Endothelial cell of umbilical vein (primary cell): ENCODE results near the gene ZNF160. TPM values are rescaled to one million over a fixed set of nuclear protein-coding genes. Genes with fewer than 3 reads are reported as not detected.
"Not testable (repeated sequence)": the region's sequence is repeated elsewhere in the genome, so short reads cannot be mapped to it uniquely, and the experiment has no call there.

Experiments used
- BruUV-seq: library from RNA; stranded (reverse); fragments of 400-500 nt; replicated peaks from 2 replicates; lab custom pipeline; 2021; lab: Mats Ljungman, UMichigan
- CTCF ChIA-PET: fragments of 300-600, 350-600 bp; sonication (Branson Sonifier 250); formaldehyde crosslinking; loops from one replicate; lab custom pipeline; 2021; ENCODE audit warnings: antibody characterized with exemption, inconsistent platforms; lab: Charles Lee
- POLR2A ChIA-PET: fragments of 300-600, 350-600 bp; sonication (Branson Sonifier 250); formaldehyde crosslinking; loops from one replicate; lab custom pipeline; 2021; ENCODE audit warnings: antibody characterized with exemption, inconsistent platforms; lab: Charles Lee
- DNase-seq: peaks from one replicate; pipeline ENCODE4 v3.0.0-alpha.2; 2011; ENCODE audit warnings: low read depth, low spot score
- FAIRE-seq: peaks from 2 replicates; lab custom pipeline; 2011; peaks lifted over from hg19 to GRCh38; lab: Jason Lieb, UNC
- H2AFZ ChIP-seq: 2 replicates; pipeline ENCODE4 v1.6.0; 2012; ENCODE audit warnings: low read depth, low read length, control low read depth, inconsistent platforms
- H3K27ac ChIP-seq: 2 replicates; pipeline ENCODE4 v1.5.1; 2011; ENCODE audit warnings: low read depth, mild to moderate bottlenecking, control low read depth, low read length, moderate library complexity; ENCODE audit not compliant: insufficient read depth
- H3K27me3 ChIP-seq, 2 experiments: 2 replicates each; pipeline versions ENCODE4 v1.6.0 to v1.6.1; 2011; ENCODE audit warnings: low read length in 2 of 2, mixed read lengths in 1 of 2; ENCODE audit not compliant: control insufficient read depth in 2 of 2, insufficient read depth in 2 of 2
- H3K36me3 ChIP-seq, 2 experiments: 2 replicates in 1 of 2; 3 replicates in 1 of 2; pipeline ENCODE4 v1.5.1; 2011; ENCODE audit warnings: low read length in 2 of 2, mild to moderate bottlenecking in 1 of 2, moderate library complexity in 1 of 2; ENCODE audit not compliant: control insufficient read depth in 2 of 2, insufficient read depth in 2 of 2; ENCODE audit errors: extremely low read depth in 1 of 2
- H3K4me1 ChIP-seq: 3 replicates; pipeline ENCODE4 v1.5.1; 2011; ENCODE audit warnings: mild to moderate bottlenecking, low read length; ENCODE audit not compliant: control insufficient read depth, insufficient read depth; ENCODE audit errors: extremely low read depth
- H3K4me2 ChIP-seq: 2 replicates; pipeline ENCODE4 v1.6.1; 2011; ENCODE audit warnings: low read length, control low read depth, mixed read lengths; ENCODE audit not compliant: insufficient read depth
- H3K4me3 ChIP-seq, 3 experiments: fragments of 200-600 bp in 1 of 3; sonication (generic), shearing (Covaris generic) in 1 of 3; replicated peaks in 1 of 3; 2 replicates each; pipeline ENCODE4 v1.5.1; 2011 to 2016; ENCODE audit warnings: control low read depth in 3 of 3, low read length in 3 of 3, mild to moderate bottlenecking in 2 of 3, inconsistent platforms in 1 of 3, low read depth in 1 of 3, moderate library complexity in 1 of 3; ENCODE audit not compliant: insufficient read depth in 1 of 3
- H3K79me2 ChIP-seq: 2 replicates; pipeline ENCODE4 v1.6.0; 2012; ENCODE audit warnings: low read length, inconsistent platforms; ENCODE audit not compliant: control insufficient read depth, insufficient read depth
- H3K9ac ChIP-seq: replicated peaks from 2 replicates; pipeline ENCODE3; 2011; ENCODE audit warnings: low read length, control low read depth; ENCODE audit not compliant: insufficient read depth; ENCODE audit errors: extremely low read depth
- H3K9me1 ChIP-seq: replicated peaks from 3 replicates; pipeline ENCODE4 v1.6.0; 2011; ENCODE audit warnings: mild to moderate bottlenecking, low read length; ENCODE audit not compliant: control insufficient read depth, insufficient read depth; ENCODE audit errors: extremely low read depth
- H3K9me3 ChIP-seq: replicated peaks from 2 replicates; pipeline ENCODE4 v1.5.1; 2012; ENCODE audit warnings: low read length, inconsistent platforms; ENCODE audit not compliant: control insufficient read depth, insufficient read depth
- H4K20me1 ChIP-seq: replicated peaks from 2 replicates; pipeline ENCODE3; 2011; ENCODE audit warnings: mild to moderate bottlenecking, low read length; ENCODE audit not compliant: control insufficient read depth, insufficient read depth; ENCODE audit errors: extremely low read depth
- CTCF ChIP-seq, 2 donors: IDR thresholded peaks; 1 replicate in 1 of 2; 2 replicates in 1 of 2; pipeline ENCODE4 v1.5.1; 2011; ENCODE audit warnings: low read length in 2 of 2, mild to moderate bottlenecking in 2 of 2, moderate library complexity in 2 of 2, control low read depth in 1 of 2, inconsistent platforms in 1 of 2, low read depth in 1 of 2; ENCODE audit not compliant: insufficient read depth in 1 of 2; ENCODE audit errors: extremely low read depth in 1 of 2
- EZH2 ChIP-seq: IDR thresholded peaks from 2 replicates; pipeline ENCODE4 v1.6.1; 2012; ENCODE audit warnings: borderline replicate concordance, low read depth, mild to moderate bottlenecking, moderate library complexity, low read length, inconsistent platforms; ENCODE audit not compliant: severe bottlenecking
- GATA2 ChIP-seq: IDR thresholded peaks from 2 replicates; pipeline ENCODE4 v1.7.0; 2011; ENCODE audit warnings: low read depth, mild to moderate bottlenecking, moderate library complexity, mixed read lengths, low read length; ENCODE audit not compliant: insufficient read length, insufficient read depth
- JUN ChIP-seq: IDR thresholded peaks from 2 replicates; pipeline ENCODE4 v1.6.1; 2011; ENCODE audit warnings: borderline replicate concordance, low read depth; ENCODE audit not compliant: insufficient read length, insufficient read depth
- MAX ChIP-seq: IDR thresholded peaks from 2 replicates; pipeline ENCODE4 v1.6.1; 2011; ENCODE audit not compliant: insufficient read depth, insufficient read length
- MYC ChIP-seq: IDR thresholded peaks from one replicate; pipeline ENCODE4 v1.6.1; 2011; ENCODE audit warnings: mild to moderate bottlenecking, low read depth, low read length
- POLR2A ChIP-seq: IDR thresholded peaks from 2 replicates; pipeline ENCODE4 v1.6.1; 2012; ENCODE audit warnings: low read depth, mild to moderate bottlenecking, control low read depth, low read length
- POLR2AphosphoS5 ChIP-seq: IDR thresholded peaks from 2 replicates; pipeline ENCODE4 v1.6.1; 2012; ENCODE audit warnings: low read depth, mild to moderate bottlenecking, control low read depth, low read length, moderate library complexity; ENCODE audit not compliant: insufficient read depth
- dilution Hi-C: fragments of 300-500 bp; cut with MboI; formaldehyde crosslinking; loops from one replicate; pipeline ENCODE4 v1.15.0; 2019; ENCODE audit warnings: low sequenced_read_pairs; ENCODE audit not compliant: extremely low pct_ligation_motif_present
- intact Hi-C: fragments of 100-400 bp; cut with micrococcal nuclease; formaldehyde crosslinking; loops from one replicate; pipeline ENCODE4 v1.10.0; 2022
- polyA plus RNA-seq, 4 experiments: library from polyadenylated mRNA; depleted of rRNA in 3 of 4; stranded (reverse) in 3 of 4; unstranded in 1 of 4; fragments of >200 nt; gene quantifications; 2 replicates each; pipeline versions ENCODE4 v1.2.1 to v1.2.3, GENCODE V29; 2011 to 2012; ENCODE audit warnings: missing spikeins in 1 of 4
- total RNA-seq: library from RNA; stranded (reverse); gene quantifications from 2 replicates; pipeline ENCODE4 v1.2.3, GENCODE V29; 2021

The ZNF160 gene
- total and polyA plus RNA-seq, 2 donors (not counting 3 experiments of a cell fraction or from before 2014, with no cell fraction given), result 11.3 to 16.4 TPM

GRCh38 chr19:53101518-53101917 lies 1.7 kb downstream of the ZNF160 start:
- H3K4me2 ChIP-seq, result peak overlapping the region; percentile 85
- peaks cover 11% of the 10 kb centered on the region for H3K4me1 ChIP-seq
- TF ChIP-seq POLR2A (no peak), POLR2AphosphoS5 (no peak), GATA2 (no peak), MYC (no peak), MAX (no peak), EZH2 (no peak), CTCF (IDR thresholded peaks at IDR 0.05; ENCODE audit: extremely low read depth in 1 of 2, insufficient read depth in 1 of 2, low read depth in 1 of 2, low read length in 2 of 2) (no peak), JUN (no peak)
- ChIA-PET POLR2A (interaction anchor here (1.2 kb wide), 1 partner anchor 10 kb away, joined by 3 read pairs; no protein-coding TSS in a partner anchor), CTCF (interaction anchor here (0.7 to 2.2 kb wide), 3 partner anchors 15 to 94 kb away, joined by 3 to 12 read pairs (median 4); no protein-coding TSS in a partner anchor)
- no peak for FAIRE-seq
- H3K27me3 ChIP-seq, result no peaks in the 10 kb centered on the region
- H3K36me3 ChIP-seq, result peaks cover 0 to 2% of the 10 kb centered on the region in 2 experiments
- H3K9me3 ChIP-seq, result no peaks in the 10 kb centered on the region
- no peaks in the 10 kb centered on the region for H4K20me1 ChIP-seq
- H3K79me2 ChIP-seq, result peaks cover 22% of the 10 kb centered on the region
- intact Hi-C loops, result loop anchor here (5.0 kb wide), 2 partner anchors 204 to 231 kb away; partner anchors contain the start of genes ZNF320 and ZNF845
- H3K27ac ChIP-seq, result no peak overlapping the region
- dilution Hi-C loops, result no loop called here
- H2AFZ ChIP-seq, result no peak overlapping the region
- no peak for DNase-seq
- BruUV-seq, result no TSS peak
- no peak overlapping the region for H3K9ac ChIP-seq
- no peaks in the 10 kb centered on the region for H3K9me1 ChIP-seq
- H3K4me3 ChIP-seq, result peak overlapping the region in 1 of 3 experiments; percentile 93

- Histone ChIP-seq H3K79me2 (peaks cover 22% of the 10 kb centered on the region), H3K4me1 (peaks cover 11% of the 10 kb centered on the region)
- dilution Hi-C loops, H3K4me3 ChIP-seq, POLR2A ChIA-PET, H3K9me1 ChIP-seq, BruUV-seq, CTCF ChIA-PET, DNase-seq, H2AFZ ChIP-seq, H3K4me2 ChIP-seq, H3K36me3 ChIP-seq, H3K9me3 ChIP-seq, H3K27ac ChIP-seq, H4K20me1 ChIP-seq, H3K9ac ChIP-seq, FAIRE-seq, H3K27me3 ChIP-seq: not testable (repeated sequence)
- intact Hi-C loops, result loop anchor here (2.0 kb wide), 1 partner anchor 30 kb away; no protein-coding TSS in a partner anchor
Measured at GRCh38 chr19:53098570-53098969, 4.7 kb downstream of the ZNF160 start.

GRCh38 chr19:53096982-53097690 lies 6.1 kb downstream of the ZNF160 start:
- H3K27me3 ChIP-seq, FAIRE-seq, POLR2A ChIA-PET, H3K9me1 ChIP-seq, H3K9me3 ChIP-seq, H3K9ac ChIP-seq, dilution Hi-C loops, H3K4me3 ChIP-seq, H3K4me1 ChIP-seq, H3K4me2 ChIP-seq, H4K20me1 ChIP-seq, CTCF ChIA-PET, H3K27ac ChIP-seq, intact Hi-C loops, H3K36me3 ChIP-seq, BruUV-seq, DNase-seq, H2AFZ ChIP-seq: not testable (repeated sequence)
- H3K79me2 ChIP-seq, result peaks cover 17% of the 10 kb centered on the region
